AG10803 (cell line): ENCODE measurements around the gene ATP5ME.

Experiments
- DNase-seq: peaks from one replicate; pipeline ENCODE4 v3.0.0; 2010; ENCODE audit warnings: low read depth
- H3K4me3 ChIP-seq: 2 replicates; pipeline ENCODE4 v1.5.1; 2011; ENCODE audit warnings: mild to moderate bottlenecking, low read length, control low read depth
- TF ChIP-seq, protein P1 (sequence below): conservative IDR thresholded peaks from 2 replicates; pipeline ENCODE4 v1.5.1; 2011; ENCODE audit warnings: mild to moderate bottlenecking, low read length, control low read depth, inconsistent platforms

Gene ATP5ME

DNA sequence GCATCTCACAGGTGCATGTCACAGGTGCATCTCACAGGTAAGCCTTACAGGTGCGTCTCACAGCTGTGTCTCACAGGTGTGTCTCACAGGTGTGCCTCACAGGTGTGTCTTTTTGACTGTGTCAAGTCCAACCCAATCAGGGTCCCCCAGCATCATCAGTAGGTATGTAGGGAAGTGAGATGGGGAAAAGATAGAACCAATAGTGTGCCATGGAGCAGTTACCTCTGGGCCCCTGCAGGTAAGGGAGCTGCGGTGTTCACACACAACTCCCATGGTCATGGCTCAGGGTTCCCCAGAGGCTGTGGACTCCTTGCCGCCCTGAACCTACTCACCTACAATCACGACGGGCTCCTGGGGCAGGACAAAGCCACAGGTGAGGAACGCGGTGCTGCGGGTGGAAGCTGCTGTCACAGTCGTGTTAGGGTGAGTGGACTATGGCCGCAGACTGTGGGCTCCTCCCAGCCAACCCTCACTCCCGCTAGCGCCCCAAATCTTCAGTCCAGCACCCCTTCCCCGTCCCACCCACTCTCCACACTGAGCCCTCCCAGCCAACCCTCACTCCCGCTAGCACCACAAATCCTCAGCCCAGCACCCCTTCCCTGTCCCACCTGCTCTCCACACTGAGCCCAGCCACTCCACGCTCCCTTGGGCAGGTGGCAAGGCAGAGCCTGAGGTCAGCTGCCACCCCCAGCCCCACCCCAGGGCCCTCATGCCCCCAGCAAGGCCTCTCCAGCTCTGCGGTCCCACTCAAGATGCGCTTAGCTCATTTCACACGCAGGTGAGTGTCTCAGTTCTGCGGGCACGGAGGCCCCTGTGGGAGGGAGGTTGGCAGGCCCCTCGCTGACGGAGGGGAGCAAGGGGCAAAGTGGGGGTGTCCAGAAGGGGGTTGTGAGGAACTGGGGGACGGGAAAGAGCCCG lies 50.8 kb downstream of the ATP5ME start:
- no peak overlapping the region for H3K4me3 ChIP-seq
- no peak for DNase-seq
- TF ChIP-seq, protein P1, sequence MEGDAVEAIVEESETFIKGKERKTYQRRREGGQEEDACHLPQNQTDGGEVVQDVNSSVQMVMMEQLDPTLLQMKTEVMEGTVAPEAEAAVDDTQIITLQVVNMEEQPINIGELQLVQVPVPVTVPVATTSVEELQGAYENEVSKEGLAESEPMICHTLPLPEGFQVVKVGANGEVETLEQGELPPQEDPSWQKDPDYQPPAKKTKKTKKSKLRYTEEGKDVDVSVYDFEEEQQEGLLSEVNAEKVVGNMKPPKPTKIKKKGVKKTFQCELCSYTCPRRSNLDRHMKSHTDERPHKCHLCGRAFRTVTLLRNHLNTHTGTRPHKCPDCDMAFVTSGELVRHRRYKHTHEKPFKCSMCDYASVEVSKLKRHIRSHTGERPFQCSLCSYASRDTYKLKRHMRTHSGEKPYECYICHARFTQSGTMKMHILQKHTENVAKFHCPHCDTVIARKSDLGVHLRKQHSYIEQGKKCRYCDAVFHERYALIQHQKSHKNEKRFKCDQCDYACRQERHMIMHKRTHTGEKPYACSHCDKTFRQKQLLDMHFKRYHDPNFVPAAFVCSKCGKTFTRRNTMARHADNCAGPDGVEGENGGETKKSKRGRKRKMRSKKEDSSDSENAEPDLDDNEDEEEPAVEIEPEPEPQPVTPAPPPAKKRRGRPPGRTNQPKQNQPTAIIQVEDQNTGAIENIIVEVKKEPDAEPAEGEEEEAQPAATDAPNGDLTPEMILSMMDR: no peak
